OCI-LY3 (cell line): ENCODE results near the gene GRPR.

Experiments used
- CTCF ChIP-seq: fragments of 200-600, 300-600 bp; sonication (generic); IDR thresholded peaks from 2 replicates; pipeline ENCODE4 v1.5.1; 2014; ENCODE audit warnings: antibody characterized with exemption, low read length, low read depth
- EZH2phosphoT487 ChIP-seq: fragments of 200-600 bp; shearing (Covaris generic); IDR thresholded peaks from 2 replicates; pipeline ENCODE4 v1.6.1; 2018; ENCODE audit warnings: antibody characterized with exemption, mixed run types, low read depth

DNA sequence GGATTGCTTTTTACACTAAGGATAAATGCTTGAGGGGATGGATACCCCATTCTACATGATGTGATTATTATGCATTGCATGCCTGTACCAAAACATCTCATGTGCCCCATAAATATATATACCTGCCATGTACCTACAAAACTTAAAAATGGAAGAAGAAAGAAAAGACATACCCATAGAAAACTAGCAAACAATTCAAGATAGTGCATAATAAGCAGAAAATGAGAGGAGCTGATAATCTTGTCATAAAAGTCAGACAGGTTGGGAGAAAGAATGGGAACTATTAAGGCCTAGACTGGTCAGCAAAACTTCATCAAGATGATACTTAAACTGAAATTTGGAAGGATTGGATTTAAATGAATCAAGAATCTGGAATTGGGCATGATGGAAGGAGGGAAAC, 22.3 kb downstream of the GRPR start:
- TF ChIP-seq CTCF, result no peak
- no peak for TF ChIP-seq EZH2phosphoT487
